HCT116 (cell line): ENCODE measurements around the gene ACTN1. TPM values are rescaled to one million over a fixed set of nuclear protein-coding genes. Genes with fewer than 3 reads are reported as not detected.

Experiments
- ATAC-seq: fragments of 200-7000 bp; cut with Tn5 transposase; 2 replicates; pipeline ENCODE4 v1.9.1; 2020; ENCODE audit warnings: mild to moderate bottlenecking, moderate library complexity
- BruUV-seq: library from RNA; stranded (reverse); fragments of 400-500 nt; replicated peaks from 2 replicates; lab custom pipeline; 2021; lab: Mats Ljungman, UMichigan
- CTCF ChIA-PET: fragments of 300-600 bp; sonication (Branson Sonifier 250); formaldehyde crosslinking; loops from one replicate; lab custom pipeline; 2021; ENCODE audit warnings: antibody characterized with exemption; lab: Charles Lee
- POLR2A ChIA-PET: fragments of 300-600, 350-600 bp; sonication (Branson Sonifier 250); formaldehyde crosslinking; loops from one replicate; lab custom pipeline; 2021; ENCODE audit warnings: antibody characterized with exemption; lab: Charles Lee
- RAD21 ChIA-PET, 2 experiments: fragments of 300-600 bp; sonication (Branson Sonifier 250); formaldehyde crosslinking; loops; one replicate each; lab custom pipeline; 2023; ENCODE audit warnings: low total read pairs in 2 of 2; ENCODE audit not compliant: uncharacterized antibody in 2 of 2, unreplicated experiment in 2 of 2, low non-redundant PET in 1 of 2; lab: Charles Lee
- DNase-seq: peaks from one replicate; pipeline ENCODE4 v3.0.0-alpha.2; 2010; ENCODE audit warnings: low read depth, low spot score
- H2AFZ ChIP-seq: fragments of 200-600 bp; shearing (Covaris generic), sonication (generic); 2 replicates; pipeline ENCODE4 v1.6.1; 2017; ENCODE audit warnings: low read depth, mixed run types, mixed read lengths, antibody characterized with exemption, low read length; ENCODE audit not compliant: poor library complexity, severe bottlenecking
- H3K27ac ChIP-seq: 2 replicates; pipeline ENCODE4 v1.5.1; 2012; ENCODE audit warnings: low read depth, low read length
- H3K27me3 ChIP-seq: fragments of 200-600 bp; sonication (generic); 2 replicates; pipeline ENCODE4 v1.6.1; 2016; ENCODE audit warnings: mixed run types, low read length, mixed read lengths; ENCODE audit not compliant: insufficient read depth
- H3K36me3 ChIP-seq, 2 experiments: fragments of 200-500 bp in 1 of 2; fragments of 200-600 bp in 1 of 2; sonication (Bioruptor generic) in 1 of 2; sonication (generic) in 1 of 2; 2 replicates each; pipeline versions ENCODE4 v1.5.1 to v1.6.1; 2014 to 2016; ENCODE audit warnings: low read length in 2 of 2, inconsistent platforms in 1 of 2, mixed read lengths in 1 of 2, mixed run types in 1 of 2; ENCODE audit not compliant: insufficient read depth in 2 of 2, control insufficient read depth in 1 of 2
- H3K4me1 ChIP-seq, 2 experiments: fragments of 200-600 bp in 1 of 2; sonication (generic) in 1 of 2; 2 replicates each; pipeline versions ENCODE4 v1.5.1 to v1.6.1; 2012 to 2017; ENCODE audit warnings: low read length in 2 of 2, inconsistent platforms in 1 of 2, mild to moderate bottlenecking in 1 of 2, mixed read lengths in 1 of 2, mixed run types in 1 of 2, moderate library complexity in 1 of 2; ENCODE audit not compliant: insufficient read depth in 2 of 2, control insufficient read depth in 1 of 2
- H3K4me2 ChIP-seq: fragments of 200-600 bp; sonication (generic); 2 replicates; pipeline ENCODE4 v1.6.1; 2017; ENCODE audit warnings: mixed run types, low read length, mixed read lengths
- H3K4me3 ChIP-seq, 2 experiments: fragments of 200-600 bp in 1 of 2; sonication (generic) in 1 of 2; replicated peaks in 1 of 2; 2 replicates each; pipeline ENCODE4 v1.5.1; 2011 to 2016; ENCODE audit warnings: low read length in 2 of 2, control low read depth in 1 of 2, low read depth in 1 of 2, mild to moderate bottlenecking in 1 of 2, mixed read lengths in 1 of 2, mixed run types in 1 of 2
- H3K79me2 ChIP-seq: fragments of 200-600 bp; sonication (generic); 2 replicates; pipeline ENCODE4 v1.6.1; 2017; ENCODE audit warnings: mild to moderate bottlenecking, mixed run types, low read length, moderate library complexity, mixed read lengths; ENCODE audit not compliant: insufficient read depth
- H3K9ac ChIP-seq: fragments of 200-600 bp; sonication (generic); 2 replicates; pipeline ENCODE4 v1.6.1; 2016; ENCODE audit warnings: low read length, mixed read lengths
- H3K9me2 ChIP-seq: fragments of 200-600 bp; sonication (generic), shearing (Covaris generic); 2 replicates; pipeline ENCODE4 v1.6.1; 2017; ENCODE audit warnings: mixed run types, mild to moderate bottlenecking, moderate library complexity; ENCODE audit not compliant: insufficient read depth
- H3K9me3 ChIP-seq, 2 experiments: fragments of 200-500 bp in 1 of 2; fragments of 200-600 bp in 1 of 2; sonication (Bioruptor generic) in 1 of 2; sonication (generic) in 1 of 2; 2 replicates each; pipeline ENCODE4 v1.6.1; 2014 to 2017; ENCODE audit warnings: low read length in 2 of 2, mixed read lengths in 2 of 2, inconsistent platforms in 1 of 2, low read depth in 1 of 2, mild to moderate bottlenecking in 1 of 2, mixed run types in 1 of 2, moderate library complexity in 1 of 2; ENCODE audit not compliant: control insufficient read depth in 1 of 2, insufficient read depth in 1 of 2
- H4K20me1 ChIP-seq: fragments of 200-600 bp; sonication (generic), shearing (Covaris generic); 2 replicates; pipeline ENCODE4 v1.6.1; 2017; ENCODE audit warnings: mixed run types, mild to moderate bottlenecking, moderate library complexity; ENCODE audit not compliant: insufficient read depth
- CBX3 ChIP-seq: IDR thresholded peaks from 2 replicates; pipeline ENCODE4 v1.6.1; 2012; ENCODE audit warnings: low read depth
- CEBPB ChIP-seq: IDR thresholded peaks from 2 replicates; pipeline ENCODE4 v1.6.1; 2012; ENCODE audit warnings: low read depth
- EGR1 ChIP-seq: IDR thresholded peaks from 2 replicates; pipeline ENCODE4 v1.6.1; 2012; ENCODE audit warnings: low read depth
- ELF1 ChIP-seq: IDR thresholded peaks from 2 replicates; pipeline ENCODE4 v1.6.1; 2012; ENCODE audit warnings: low read depth, borderline replicate concordance
- EZH2 ChIP-seq: fragments of 200-600 bp; sonication (generic); IDR thresholded peaks from 2 replicates; pipeline ENCODE4 v1.6.1; 2017; ENCODE audit warnings: antibody characterized with exemption, mixed run types
- EZH2phosphoT487 ChIP-seq: fragments of 200-600 bp; IDR thresholded peaks from 2 replicates; pipeline ENCODE4 v1.6.1; 2018; ENCODE audit warnings: antibody characterized with exemption, borderline replicate concordance
- FOSL1 ChIP-seq: IDR thresholded peaks from 2 replicates; pipeline ENCODE4 v1.6.1; 2012; ENCODE audit warnings: low read depth
- JUND ChIP-seq: IDR thresholded peaks from 2 replicates; pipeline ENCODE4 v1.6.1; 2012
- POLR2AphosphoS5 ChIP-seq: IDR thresholded peaks from 2 replicates; pipeline ENCODE4 v1.6.1; 2011; ENCODE audit warnings: mild to moderate bottlenecking, low read depth, low read length, moderate library complexity
- SRF ChIP-seq: IDR thresholded peaks from 2 replicates; pipeline ENCODE4 v1.6.1; 2012; ENCODE audit warnings: low read depth
- TCF7L2 ChIP-seq: IDR thresholded peaks from 2 replicates; pipeline ENCODE4 v1.7.0; 2011; ENCODE audit warnings: borderline replicate concordance, inconsistent platforms; ENCODE audit not compliant: insufficient read depth, insufficient read length; ENCODE audit errors: extremely low read depth
- YY1 ChIP-seq: IDR thresholded peaks from 2 replicates; pipeline ENCODE4 v1.6.1; 2011; ENCODE audit warnings: low read length, low read depth, moderate library complexity, mild to moderate bottlenecking; ENCODE audit not compliant: insufficient replicate concordance; ENCODE audit errors: extremely low read depth
- ZFX ChIP-seq: fragments of 450-650 bp; IDR thresholded peaks from 2 replicates; pipeline ENCODE4 v1.6.1; 2017
- ZNF274 ChIP-seq: fragments of 200-500 bp; sonication (Bioruptor generic); IDR thresholded peaks from 2 replicates; pipeline ENCODE4 v1.6.1; 2014; ENCODE audit warnings: mild to moderate bottlenecking, low read depth, low read length, inconsistent platforms
- intact Hi-C: fragments of 100-400 bp; cut with micrococcal nuclease; formaldehyde crosslinking; loops from 2 replicates; pipeline ENCODE4 v1.10.0; 2022
- total RNA-seq: library from RNA; stranded (reverse); gene quantifications from one replicate; pipeline ENCODE4 v1.2.1, GENCODE V29; 2021; ENCODE audit not compliant: unreplicated experiment
- TF ChIP-seq, protein P1 (sequence below), 3 experiments: fragments of 200-600 bp in 1 of 3; sonication (generic) in 1 of 3; IDR thresholded peaks in 2 of 3; conservative IDR thresholded peaks in 1 of 3; 2 replicates each; pipeline ENCODE4 v1.5.1; 2012 to 2017; ENCODE audit warnings: low read depth in 2 of 3, low read length in 2 of 3, antibody characterized with exemption in 1 of 3, borderline replicate concordance in 1 of 3, control low read depth in 1 of 3, mild to moderate bottlenecking in 1 of 3, mixed read lengths in 1 of 3, mixed run types in 1 of 3, moderate library complexity in 1 of 3; ENCODE audit not compliant: insufficient read depth in 1 of 3
- TF ChIP-seq, protein P2 (sequence below): IDR thresholded peaks from 2 replicates; pipeline ENCODE4 v1.6.1; 2012
- TF ChIP-seq, protein P3 (sequence below): IDR thresholded peaks from 2 replicates; pipeline ENCODE4 v1.6.1; 2012
- TF ChIP-seq, protein P4 (sequence below): IDR thresholded peaks from 2 replicates; pipeline ENCODE4 v1.6.1; 2011; ENCODE audit warnings: mild to moderate bottlenecking, low read length, moderate library complexity; ENCODE audit not compliant: insufficient replicate concordance; ENCODE audit errors: extremely low read depth
- TF ChIP-seq, protein P5 (sequence below): IDR thresholded peaks from 2 replicates; pipeline ENCODE4 v1.6.1; 2012; ENCODE audit warnings: low read depth

Gene ACTN1
- total RNA-seq, 1 experiment from 2014 or later: 123 TPM

DNA sequence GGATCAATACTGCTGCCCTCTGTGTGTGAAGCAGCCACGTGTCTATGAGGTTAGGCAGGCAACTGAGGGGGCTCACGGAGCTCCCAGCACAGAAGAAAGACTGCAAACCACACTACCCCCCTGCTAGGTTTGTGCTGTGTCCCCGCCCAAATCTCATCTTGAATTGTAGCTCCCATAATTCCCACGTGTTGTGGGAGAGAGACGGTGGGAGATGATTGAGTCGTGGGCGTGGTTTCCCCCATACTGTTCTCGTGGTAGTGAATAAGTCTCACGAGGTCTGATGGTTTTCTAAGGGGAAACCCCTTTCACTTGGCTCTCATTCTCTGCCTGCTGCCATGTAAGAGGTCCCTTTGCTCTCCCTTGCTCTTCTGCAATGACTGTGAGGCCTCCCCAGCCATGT lies 68.6 kb downstream of the ACTN1 start:
- no TSS peak for BruUV-seq
- intact Hi-C loops: loop anchor here (5.0 kb wide), 1 partner anchor 92 kb away; no protein-coding TSS in a partner anchor
- POLR2A ChIA-PET: no interaction called here

More for the DNA sequence above, 68.6 kb downstream of the ACTN1 start:
- no peaks in the 10 kb centered on the region for H3K9me2 ChIP-seq
- peaks cover 12 to 16% of the 10 kb centered on the region in 2 experiments; a peak in 2 of 4 replicates for H3K36me3 ChIP-seq
- no peak overlapping the region for H3K4me2 ChIP-seq
- CTCF ChIA-PET: interaction anchor here (1.1 to 3.4 kb wide), 4 partner anchors 22 to 196 kb away, joined by 3 to 24 read pairs (median 4); no protein-coding TSS in a partner anchor
- peaks cover 5% of the 10 kb centered on the region; the same call in 1 of the 2 replicates for H3K79me2 ChIP-seq
- no peak overlapping the region for H3K9ac ChIP-seq
- no peak overlapping the region for H2AFZ ChIP-seq
- H3K27ac ChIP-seq: no peak overlapping the region
- DNase-seq (no peak), ATAC-seq (no peak)
- TF ChIP-seq CBX3: no peak
- no peak for TF ChIP-seq FOSL1
- TF ChIP-seq ZFX: no peak
- no peak for TF ChIP-seq SRF
- no peak for TF ChIP-seq JUND
- no peak for TF ChIP-seq POLR2AphosphoS5
- no peak for TF ChIP-seq EZH2
- TF ChIP-seq EGR1: no peak
- no peak for TF ChIP-seq EZH2phosphoT487
- TF ChIP-seq ELF1: no peak
- no peak for TF ChIP-seq YY1
- no peak for TF ChIP-seq CEBPB
- no peak for TF ChIP-seq ZNF274
- no peak for TF ChIP-seq TCF7L2
- TF ChIP-seq, protein P1, sequence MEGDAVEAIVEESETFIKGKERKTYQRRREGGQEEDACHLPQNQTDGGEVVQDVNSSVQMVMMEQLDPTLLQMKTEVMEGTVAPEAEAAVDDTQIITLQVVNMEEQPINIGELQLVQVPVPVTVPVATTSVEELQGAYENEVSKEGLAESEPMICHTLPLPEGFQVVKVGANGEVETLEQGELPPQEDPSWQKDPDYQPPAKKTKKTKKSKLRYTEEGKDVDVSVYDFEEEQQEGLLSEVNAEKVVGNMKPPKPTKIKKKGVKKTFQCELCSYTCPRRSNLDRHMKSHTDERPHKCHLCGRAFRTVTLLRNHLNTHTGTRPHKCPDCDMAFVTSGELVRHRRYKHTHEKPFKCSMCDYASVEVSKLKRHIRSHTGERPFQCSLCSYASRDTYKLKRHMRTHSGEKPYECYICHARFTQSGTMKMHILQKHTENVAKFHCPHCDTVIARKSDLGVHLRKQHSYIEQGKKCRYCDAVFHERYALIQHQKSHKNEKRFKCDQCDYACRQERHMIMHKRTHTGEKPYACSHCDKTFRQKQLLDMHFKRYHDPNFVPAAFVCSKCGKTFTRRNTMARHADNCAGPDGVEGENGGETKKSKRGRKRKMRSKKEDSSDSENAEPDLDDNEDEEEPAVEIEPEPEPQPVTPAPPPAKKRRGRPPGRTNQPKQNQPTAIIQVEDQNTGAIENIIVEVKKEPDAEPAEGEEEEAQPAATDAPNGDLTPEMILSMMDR (IDR thresholded peaks at IDR 0.05 in 2 of 3, conservative IDR thresholded peaks at IDR 0.05 in 1 of 3; ENCODE audit: borderline replicate concordance in 1 of 3, insufficient read depth in 1 of 3, low read depth in 2 of 3, low read length in 2 of 3): no peak
- TF ChIP-seq, protein P2, sequence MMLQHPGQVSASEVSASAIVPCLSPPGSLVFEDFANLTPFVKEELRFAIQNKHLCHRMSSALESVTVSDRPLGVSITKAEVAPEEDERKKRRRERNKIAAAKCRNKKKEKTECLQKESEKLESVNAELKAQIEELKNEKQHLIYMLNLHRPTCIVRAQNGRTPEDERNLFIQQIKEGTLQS: no peak
- TF ChIP-seq, protein P3, sequence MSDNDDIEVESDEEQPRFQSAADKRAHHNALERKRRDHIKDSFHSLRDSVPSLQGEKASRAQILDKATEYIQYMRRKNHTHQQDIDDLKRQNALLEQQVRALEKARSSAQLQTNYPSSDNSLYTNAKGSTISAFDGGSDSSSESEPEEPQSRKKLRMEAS: no peak
- TF ChIP-seq, protein P4, sequence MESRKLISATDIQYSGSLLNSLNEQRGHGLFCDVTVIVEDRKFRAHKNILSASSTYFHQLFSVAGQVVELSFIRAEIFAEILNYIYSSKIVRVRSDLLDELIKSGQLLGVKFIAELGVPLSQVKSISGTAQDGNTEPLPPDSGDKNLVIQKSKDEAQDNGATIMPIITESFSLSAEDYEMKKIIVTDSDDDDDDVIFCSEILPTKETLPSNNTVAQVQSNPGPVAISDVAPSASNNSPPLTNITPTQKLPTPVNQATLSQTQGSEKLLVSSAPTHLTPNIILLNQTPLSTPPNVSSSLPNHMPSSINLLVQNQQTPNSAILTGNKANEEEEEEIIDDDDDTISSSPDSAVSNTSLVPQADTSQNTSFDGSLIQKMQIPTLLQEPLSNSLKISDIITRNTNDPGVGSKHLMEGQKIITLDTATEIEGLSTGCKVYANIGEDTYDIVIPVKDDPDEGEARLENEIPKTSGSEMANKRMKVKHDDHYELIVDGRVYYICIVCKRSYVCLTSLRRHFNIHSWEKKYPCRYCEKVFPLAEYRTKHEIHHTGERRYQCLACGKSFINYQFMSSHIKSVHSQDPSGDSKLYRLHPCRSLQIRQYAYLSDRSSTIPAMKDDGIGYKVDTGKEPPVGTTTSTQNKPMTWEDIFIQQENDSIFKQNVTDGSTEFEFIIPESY: no peak
- TF ChIP-seq, protein P5, sequence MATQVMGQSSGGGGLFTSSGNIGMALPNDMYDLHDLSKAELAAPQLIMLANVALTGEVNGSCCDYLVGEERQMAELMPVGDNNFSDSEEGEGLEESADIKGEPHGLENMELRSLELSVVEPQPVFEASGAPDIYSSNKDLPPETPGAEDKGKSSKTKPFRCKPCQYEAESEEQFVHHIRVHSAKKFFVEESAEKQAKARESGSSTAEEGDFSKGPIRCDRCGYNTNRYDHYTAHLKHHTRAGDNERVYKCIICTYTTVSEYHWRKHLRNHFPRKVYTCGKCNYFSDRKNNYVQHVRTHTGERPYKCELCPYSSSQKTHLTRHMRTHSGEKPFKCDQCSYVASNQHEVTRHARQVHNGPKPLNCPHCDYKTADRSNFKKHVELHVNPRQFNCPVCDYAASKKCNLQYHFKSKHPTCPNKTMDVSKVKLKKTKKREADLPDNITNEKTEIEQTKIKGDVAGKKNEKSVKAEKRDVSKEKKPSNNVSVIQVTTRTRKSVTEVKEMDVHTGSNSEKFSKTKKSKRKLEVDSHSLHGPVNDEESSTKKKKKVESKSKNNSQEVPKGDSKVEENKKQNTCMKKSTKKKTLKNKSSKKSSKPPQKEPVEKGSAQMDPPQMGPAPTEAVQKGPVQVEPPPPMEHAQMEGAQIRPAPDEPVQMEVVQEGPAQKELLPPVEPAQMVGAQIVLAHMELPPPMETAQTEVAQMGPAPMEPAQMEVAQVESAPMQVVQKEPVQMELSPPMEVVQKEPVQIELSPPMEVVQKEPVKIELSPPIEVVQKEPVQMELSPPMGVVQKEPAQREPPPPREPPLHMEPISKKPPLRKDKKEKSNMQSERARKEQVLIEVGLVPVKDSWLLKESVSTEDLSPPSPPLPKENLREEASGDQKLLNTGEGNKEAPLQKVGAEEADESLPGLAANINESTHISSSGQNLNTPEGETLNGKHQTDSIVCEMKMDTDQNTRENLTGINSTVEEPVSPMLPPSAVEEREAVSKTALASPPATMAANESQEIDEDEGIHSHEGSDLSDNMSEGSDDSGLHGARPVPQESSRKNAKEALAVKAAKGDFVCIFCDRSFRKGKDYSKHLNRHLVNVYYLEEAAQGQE: no peak
- no peaks in the 10 kb centered on the region for H3K9me3 ChIP-seq
- no peaks in the 10 kb centered on the region for H3K27me3 ChIP-seq
- RAD21 ChIA-PET: interaction anchor here in 1 of 2 experiments (1.4 to 1.9 kb wide), 2 partner anchors 183 to 197 kb away, joined by 3 to 4 read pairs; no protein-coding TSS in a partner anchor
- no peaks in the 10 kb centered on the region for H3K4me1 ChIP-seq
- no peak overlapping the region for H3K4me3 ChIP-seq
- H4K20me1 ChIP-seq: no peaks in the 10 kb centered on the region
